ENCODE data around the gene TARBP1. TPM values are rescaled to one million over a fixed set of nuclear protein-coding genes. Genes with fewer than 3 reads are reported as not detected.

TARBP1 gene
- polyA plus RNA-seq, 1 donor from 2014 or later = 267 TPM

- H3K27ac ChIP-seq (ENCODE audit: low read length) = no peak overlapping the region
- no peak overlapping the region for H2AFZ ChIP-seq (ENCODE audit: low read depth, low read length)
- H3K4me3 ChIP-seq (ENCODE audit: low read length) = no peak overlapping the region
- no peaks in the 10 kb centered on the region for H3K36me3 ChIP-seq (ENCODE audit: insufficient read depth, low read length)
- no peaks in the 10 kb centered on the region for H3K27me3 ChIP-seq (ENCODE audit: insufficient read depth, low read depth, low read length)
- no peaks in the 10 kb centered on the region for H3K9me2 ChIP-seq (ENCODE audit: insufficient read depth, low read length)
- H3K79me2 ChIP-seq (replicated peaks; ENCODE audit: insufficient read depth, low read length) = no peaks in the 10 kb centered on the region
- TF ChIP-seq TAF1 (IDR thresholded peaks at IDR 0.05; ENCODE audit: low read depth) (no peak), MXI1 (conservative IDR thresholded peaks at IDR 0.05; ENCODE audit: poor library complexity, severe bottlenecking) (no peak)
- no peaks in the 10 kb centered on the region for H4K20me1 ChIP-seq (ENCODE audit: insufficient read depth)
- H3F3A ChIP-seq (ENCODE audit: insufficient read depth, low read length, poor library complexity, severe bottlenecking) = no peaks in the 10 kb centered on the region
- no peak overlapping the region for H3K4me2 ChIP-seq (ENCODE audit: low read length)
- H3K9ac ChIP-seq (ENCODE audit: low read length) = no peak overlapping the region
- H3K9me3 ChIP-seq (ENCODE audit: low read length) = no peaks in the 10 kb centered on the region
These were observed 11.2 kb downstream of the TARBP1 start for GRCh38 chr1:234467821-234468220.

- no peaks in the 10 kb centered on the region for H4K20me1 ChIP-seq (ENCODE audit: insufficient read depth)
These were observed 12.0 kb downstream of the TARBP1 start for GRCh38 chr1:234466945-234467344.

More at GRCh38 chr1:234466945-234467344, 12.0 kb downstream of the TARBP1 start:
- Histone ChIP-seq H3K79me2 (replicated peaks; ENCODE audit: insufficient read depth, low read length) (no peaks in the 10 kb centered on the region), H3K27me3 (ENCODE audit: insufficient read depth, low read depth, low read length) (no peaks in the 10 kb centered on the region), H3K4me2 (ENCODE audit: low read length) (no peak overlapping the region), H3F3A (ENCODE audit: insufficient read depth, low read length, poor library complexity, severe bottlenecking) (no peaks in the 10 kb centered on the region), H3K9me3 (ENCODE audit: low read length) (no peaks in the 10 kb centered on the region), H3K9me2 (ENCODE audit: insufficient read depth, low read length) (no peaks in the 10 kb centered on the region), H3K36me3 (ENCODE audit: insufficient read depth, low read length) (no peaks in the 10 kb centered on the region), H3K27ac (ENCODE audit: low read length) (no peak overlapping the region), H3K4me3 (ENCODE audit: low read length) (no peak overlapping the region), H3K9ac (ENCODE audit: low read length) (no peak overlapping the region), H2AFZ (ENCODE audit: low read depth, low read length) (no peak overlapping the region)
- TF ChIP-seq SMC3 (conservative IDR thresholded peaks at IDR 0.05; ENCODE audit: poor library complexity) (no peak), RAD21 (conservative IDR thresholded peaks at IDR 0.05) (no peak), EP300 (conservative IDR thresholded peaks at IDR 0.05; ENCODE audit: poor library complexity, severe bottlenecking) (no peak), EZH2 (IDR thresholded peaks at IDR 0.05; ENCODE audit: borderline replicate concordance, insufficient read depth, low read length, poor library complexity, severe bottlenecking) (no peak), POLR2AphosphoS5 (IDR thresholded peaks at IDR 0.05) (no peak), TAF1 (IDR thresholded peaks at IDR 0.05; ENCODE audit: low read depth) (no peak), REST (IDR thresholded peaks at IDR 0.05; ENCODE audit: borderline replicate concordance) (no peak), CTCF (IDR thresholded peaks at IDR 0.05; ENCODE audit: poor library complexity, severe bottlenecking) (no peak), MXI1 (conservative IDR thresholded peaks at IDR 0.05; ENCODE audit: poor library complexity, severe bottlenecking) (no peak)
